Right lobe of liver (tissue), 4 donors: ENCODE measurements around the gene REC114.

Experiments used
- CTCF ChIP-seq, 4 donors: fragments of 200-600 bp in 3 of 4; fragments of 450-650 bp in 1 of 4; IDR thresholded peaks; one replicate each; pipeline versions ENCODE4 v1.5.1 to v1.8.0; 2016 to 2022; ENCODE audit warnings: antibody characterized with exemption in 4 of 4, mild to moderate bottlenecking in 2 of 4
- POLR2A ChIP-seq: fragments of 450-650 bp; IDR thresholded peaks from one replicate; pipeline ENCODE4 v1.6.1; 2017; ENCODE audit warnings: antibody characterized with exemption, mild to moderate bottlenecking
- donor health status: DM: no; HTN: no; CAD: no.
- donor health status: DM: no; HTN: no; CAD: no.
- donor health status: DM: no; HTN: yes; CAD: no.

- TF ChIP-seq CTCF (IDR thresholded peaks at IDR 0.05) = no peak
- TF ChIP-seq POLR2A = no peak
Observed at GRCh38 chr15:73555080-73555479, 112.1 kb downstream of the REC114 start.
